Activated naive CD4-positive, alpha-beta T cell treated with Interleukin-2 at 50 U/mL for 16 hours (primary cell): ENCODE results near the gene C2orf81.
"Not testable (repeated sequence)": the region's sequence is repeated elsewhere in the genome, so short reads cannot be mapped to it uniquely, and the experiment has no call there.

ENCODE experiments used
- DNase-seq: peaks from one replicate; pipeline ENCODE4 v3.0.0-alpha.2; 2020

Gene C2orf81

GRCh38 chr2:74423231-74424095 is 2.0 kb upstream of the C2orf81 start:
- DNase-seq: no peak

GRCh38 chr2:74420443-74421103 is 846 bp downstream of the C2orf81 start:
- not testable (repeated sequence) for DNase-seq

- no peak for DNase-seq
Measured at GRCh38 chr2:74420006-74420405, 1.4 kb downstream of the C2orf81 start.

- DNase-seq: no peak
Measured at GRCh38 chr2:74419345-74419744, 2.1 kb downstream of the C2orf81 start.

GRCh38 chr2:74418312-74418711 is 3.1 kb downstream of the C2orf81 start:
- no peak for DNase-seq

GRCh38 chr2:74417763-74418162 is 3.7 kb downstream of the C2orf81 start:
- no peak for DNase-seq

GRCh38 chr2:74417197-74417596 is 4.2 kb downstream of the C2orf81 start:
- no peak for DNase-seq

- no peak for DNase-seq
Measured at GRCh38 chr2:74416778-74417177, 4.6 kb downstream of the C2orf81 start.

GRCh38 chr2:74415762-74416395 is 5.5 kb downstream of the C2orf81 start:
- no peak for DNase-seq

GRCh38 chr2:74414881-74415761 is 6.3 kb downstream of the C2orf81 start:
- no peak for DNase-seq

- no peak for DNase-seq
Measured at GRCh38 chr2:74414441-74414840, 7.0 kb downstream of the C2orf81 start.

- no peak for DNase-seq
Measured at GRCh38 chr2:74413001-74413698, 8.3 kb downstream of the C2orf81 start.

- no peak for DNase-seq
Measured at GRCh38 chr2:74407682-74408081, 13.7 kb downstream of the C2orf81 start.

GRCh38 chr2:74406035-74406434 is 15.4 kb downstream of the C2orf81 start:
- DNase-seq: no peak

GRCh38 chr2:74401891-74402290 is 19.5 kb downstream of the C2orf81 start:
- DNase-seq: no peak

GRCh38 chr2:74399785-74400184 is 21.6 kb downstream of the C2orf81 start:
- DNase-seq: no peak

GRCh38 chr2:74396149-74396548 is 25.3 kb downstream of the C2orf81 start:
- DNase-seq: no peak

- DNase-seq: no peak
Measured at GRCh38 chr2:74393525-74393924, 27.9 kb downstream of the C2orf81 start.

- no peak for DNase-seq
Measured at GRCh38 chr2:74392449-74392743, 29.0 kb downstream of the C2orf81 start.

- DNase-seq: peak; percentile 93
Measured at GRCh38 chr2:74391580-74392448, 29.6 kb downstream of the C2orf81 start.

GRCh38 chr2:74391209-74391579 is 30.2 kb downstream of the C2orf81 start:
- DNase-seq: no peak
